GM12878 (cell line): Measurements from ENCODE around the gene SKAP1. TPM values are rescaled to one million over a fixed set of nuclear protein-coding genes. Genes with fewer than 3 reads are reported as not detected.
A peak's percentile ranks its signal among the peaks of the same experiment; 100 is the strongest.

Source experiments
- BCL11A ChIP-seq: IDR thresholded peaks from 2 replicates; pipeline ENCODE4 v1.6.1; 2011; ENCODE audit warnings: low read depth, low read length
- BMI1 ChIP-seq: fragments of 450-650 bp; IDR thresholded peaks from 2 replicates; pipeline ENCODE4 v1.6.1; 2016; ENCODE audit warnings: mild to moderate bottlenecking, moderate library complexity, borderline replicate concordance
- CBFB ChIP-seq: IDR thresholded peaks from 2 replicates; pipeline ENCODE4 v1.6.1; 2016; ENCODE audit warnings: antibody characterized with exemption, low read depth
- CBX5 ChIP-seq: sonication (generic); IDR thresholded peaks from 2 replicates; pipeline ENCODE4 v1.6.1; 2016; ENCODE audit warnings: low read depth, moderate library complexity, mild to moderate bottlenecking, inconsistent platforms
- E4F1 ChIP-seq: fragments of 450-650 bp; IDR thresholded peaks from 2 replicates; pipeline ENCODE4 v1.6.1; 2018; ENCODE audit warnings: borderline replicate concordance, mild to moderate bottlenecking; ENCODE audit not compliant: partially characterized antibody
- FOS ChIP-seq: IDR thresholded peaks from 3 replicates; pipeline ENCODE4 v1.6.1; 2011; ENCODE audit warnings: borderline replicate concordance; ENCODE audit not compliant: insufficient read length; ENCODE audit errors: extremely low read depth
- FOXM1 ChIP-seq: IDR thresholded peaks from 2 replicates; pipeline ENCODE4 v1.6.1; 2012; ENCODE audit warnings: low read depth, mild to moderate bottlenecking, inconsistent platforms, low read length, moderate library complexity
- HDAC2 ChIP-seq: fragments of 200-600 bp; sonication (generic); IDR thresholded peaks from 2 replicates; pipeline ENCODE4 v1.6.1; 2017
- KAT2A ChIP-seq: conservative IDR thresholded peaks from 2 replicates; pipeline ENCODE4 v1.6.1; 2011; ENCODE audit warnings: low read depth, low read length; ENCODE audit not compliant: control insufficient read depth
- NFYB ChIP-seq: IDR thresholded peaks from 2 replicates; pipeline ENCODE4 v1.6.1; 2011; ENCODE audit warnings: low read depth, mild to moderate bottlenecking, low read length, improper control_type of control experiment, moderate library complexity; ENCODE audit not compliant: insufficient read depth
- NR2F1 ChIP-seq: fragments of 450-650 bp; conservative IDR thresholded peaks from 2 replicates; pipeline ENCODE4 v1.6.1; 2017; ENCODE audit warnings: mild to moderate bottlenecking
- PML ChIP-seq: IDR thresholded peaks from 2 replicates; pipeline ENCODE4 v1.6.1; 2012; ENCODE audit warnings: low read length, inconsistent platforms
- POLR2AphosphoS2 ChIP-seq: IDR thresholded peaks from 2 replicates; pipeline ENCODE4 v1.6.1; 2011; ENCODE audit warnings: low read depth, mild to moderate bottlenecking, low read length, improper control_type of control experiment, moderate library complexity
- POLR2AphosphoS5 ChIP-seq: IDR thresholded peaks from 2 replicates; pipeline ENCODE4 v1.6.1; 2011; ENCODE audit warnings: mild to moderate bottlenecking, low read length, inconsistent platforms
- POU2F2 ChIP-seq: IDR thresholded peaks from 3 replicates; pipeline ENCODE4 v1.6.1; 2011; ENCODE audit warnings: low read depth, mild to moderate bottlenecking, low read length, borderline replicate concordance
- RCOR1 ChIP-seq: conservative IDR thresholded peaks from 2 replicates; pipeline ENCODE4 v1.6.1; 2012; ENCODE audit warnings: low read depth, low read length, improper control_type of control experiment
- SMAD5 ChIP-seq: IDR thresholded peaks from 2 replicates; pipeline ENCODE4 v1.6.1; 2016; ENCODE audit warnings: antibody characterized with exemption, low read depth
- SREBF1 ChIP-seq: IDR thresholded peaks from 2 replicates; pipeline ENCODE4 v1.6.1; 2012; ENCODE audit warnings: mild to moderate bottlenecking, low read length
- STAT1 ChIP-seq: fragments of 450-650 bp; conservative IDR thresholded peaks from 2 replicates; pipeline ENCODE4 v1.6.1; 2014; ENCODE audit warnings: antibody characterized with exemption, mild to moderate bottlenecking
- TCF12 ChIP-seq: IDR thresholded peaks from 2 replicates; pipeline ENCODE4 v1.6.1; 2011; ENCODE audit warnings: low read depth, mild to moderate bottlenecking, low read length
- TCF3 ChIP-seq: IDR thresholded peaks from 2 replicates; pipeline ENCODE4 v1.6.1; 2012; ENCODE audit warnings: low read depth, mild to moderate bottlenecking, low read length, borderline replicate concordance; ENCODE audit not compliant: insufficient read depth
- TCF7 ChIP-seq: IDR thresholded peaks from 2 replicates; pipeline ENCODE4 v1.6.1; 2014; ENCODE audit warnings: antibody characterized with exemption, borderline replicate concordance
- YBX1 ChIP-seq: fragments of 450-650 bp; IDR thresholded peaks from 2 replicates; pipeline ENCODE4 v1.6.1; 2016; ENCODE audit warnings: antibody characterized with exemption
- YY1 ChIP-seq: IDR thresholded peaks from 2 replicates; pipeline ENCODE4 v1.6.1; 2011; ENCODE audit warnings: low read depth, mild to moderate bottlenecking, low read length
- polyA plus RNA-seq, 11 experiments: library from polyadenylated mRNA; depleted of rRNA in 4 of 11; unstranded in 6 of 11; stranded (reverse) in 5 of 11; fragments of >200 nt; fragmentation: Nextera tagmentation in 4 of 11; fragmentation: Illumina TruSeq in 1 of 11; extraction: Ambion mirVana in 4 of 11; extraction: Trizol in 1 of 11; gene quantifications; 1 replicate in 1 of 11; 2 replicates in 10 of 11; pipeline versions ENCODE4 v1.2.1 to v1.2.3, GENCODE V29; 2011 to 2016; ENCODE audit warnings: inconsistent platforms in 2 of 11, missing spikeins in 2 of 11, low read depth in 1 of 11
- total RNA-seq, 4 experiments: library from RNA; depleted of rRNA in 3 of 4; stranded (reverse); fragments of >200 nt in 3 of 4; fragmentation: Illumina TruSeq in 1 of 4; extraction: Trizol in 1 of 4; gene quantifications; 2 replicates each; pipeline versions ENCODE4 v1.2.1 to v1.2.3, GENCODE V29; 2013 to 2021
- TF ChIP-seq, protein P1 (sequence below): fragments of 450-650 bp; IDR thresholded peaks from 2 replicates; pipeline ENCODE4 v1.6.1; 2018; ENCODE audit warnings: mild to moderate bottlenecking, low read depth, moderate library complexity; ENCODE audit not compliant: partially characterized antibody
- TF ChIP-seq, protein P2 (sequence below): IDR thresholded peaks from 2 replicates; pipeline ENCODE4 v1.6.1; 2011; ENCODE audit warnings: borderline replicate concordance, low read depth, mild to moderate bottlenecking, moderate library complexity, low read length; ENCODE audit not compliant: insufficient read depth, poor library complexity, severe bottlenecking

SKAP1 gene
- total and polyA plus RNA-seq, 10 of the 15 experiments (the other 5 are each of a cell fraction or from before 2014, with no cell fraction given) = 17.1 to 97.6 (median 35.9) TPM

DNA sequence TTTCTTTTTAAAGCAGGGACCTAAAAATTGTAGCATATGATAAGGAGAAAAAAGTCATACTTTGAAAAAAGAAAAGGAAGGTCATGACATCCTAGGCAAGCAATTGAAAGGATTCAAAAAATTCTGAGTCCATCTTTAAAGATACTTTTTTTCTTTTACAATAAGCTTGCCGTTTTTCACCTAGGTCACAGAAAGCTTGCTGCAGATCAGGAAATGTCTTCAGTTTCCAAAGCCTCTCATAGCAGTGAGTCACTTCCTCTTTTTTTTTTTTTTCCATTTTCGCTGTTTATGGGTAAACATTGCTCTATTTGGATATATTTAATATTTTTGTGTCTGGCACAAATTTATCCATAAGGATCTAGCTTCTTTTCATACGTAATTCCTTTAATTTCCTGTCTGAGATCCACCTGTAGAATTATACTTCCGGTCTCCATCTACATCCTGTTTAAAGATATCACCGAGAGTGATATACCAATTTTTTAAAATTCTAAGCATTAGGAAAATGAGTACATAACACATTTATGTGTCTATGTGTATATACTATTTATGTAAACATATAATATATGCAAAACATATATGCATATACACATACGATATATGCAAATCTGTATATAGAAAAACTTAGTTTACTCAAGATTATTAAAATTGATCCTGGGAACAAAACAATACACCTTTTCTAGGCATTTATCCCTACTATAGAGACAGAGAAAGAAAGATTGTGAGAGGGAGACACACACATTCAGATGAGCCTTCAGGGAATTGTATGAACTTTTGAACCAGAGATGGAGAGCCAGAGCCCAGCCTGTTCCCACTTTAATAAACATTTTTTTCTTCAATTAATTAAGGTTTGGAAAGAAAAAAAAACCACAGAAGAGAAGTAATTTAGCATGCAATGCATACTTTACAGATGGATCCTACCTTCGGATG lies 134.4 kb downstream of the SKAP1 start (continued):
- TF ChIP-seq CBX5 (no peak), BCL11A (peak; percentile 37; the same call in 1 of the 2 replicates), STAT1 (no peak), NR2F1 (no peak), BMI1 (no peak), PML (peak; percentile 65), NFYB (no peak), TCF12 (no peak), HDAC2 (no peak), FOS (no peak), TCF7 (no peak; the same call in 1 of the 2 replicates), CBFB (no peak), E4F1 (no peak), YY1 (no peak), POU2F2 (no peak), SMAD5 (no peak), POLR2AphosphoS2 (no peak), FOXM1 (0 out of 2 replicates have a peak, but pooled peaks have one; percentile 16), POLR2AphosphoS5 (no peak), KAT2A (no peak), YBX1 (no peak), SREBF1 (no peak), TCF3 (no peak), RCOR1 (no peak)
- TF ChIP-seq, protein P1, sequence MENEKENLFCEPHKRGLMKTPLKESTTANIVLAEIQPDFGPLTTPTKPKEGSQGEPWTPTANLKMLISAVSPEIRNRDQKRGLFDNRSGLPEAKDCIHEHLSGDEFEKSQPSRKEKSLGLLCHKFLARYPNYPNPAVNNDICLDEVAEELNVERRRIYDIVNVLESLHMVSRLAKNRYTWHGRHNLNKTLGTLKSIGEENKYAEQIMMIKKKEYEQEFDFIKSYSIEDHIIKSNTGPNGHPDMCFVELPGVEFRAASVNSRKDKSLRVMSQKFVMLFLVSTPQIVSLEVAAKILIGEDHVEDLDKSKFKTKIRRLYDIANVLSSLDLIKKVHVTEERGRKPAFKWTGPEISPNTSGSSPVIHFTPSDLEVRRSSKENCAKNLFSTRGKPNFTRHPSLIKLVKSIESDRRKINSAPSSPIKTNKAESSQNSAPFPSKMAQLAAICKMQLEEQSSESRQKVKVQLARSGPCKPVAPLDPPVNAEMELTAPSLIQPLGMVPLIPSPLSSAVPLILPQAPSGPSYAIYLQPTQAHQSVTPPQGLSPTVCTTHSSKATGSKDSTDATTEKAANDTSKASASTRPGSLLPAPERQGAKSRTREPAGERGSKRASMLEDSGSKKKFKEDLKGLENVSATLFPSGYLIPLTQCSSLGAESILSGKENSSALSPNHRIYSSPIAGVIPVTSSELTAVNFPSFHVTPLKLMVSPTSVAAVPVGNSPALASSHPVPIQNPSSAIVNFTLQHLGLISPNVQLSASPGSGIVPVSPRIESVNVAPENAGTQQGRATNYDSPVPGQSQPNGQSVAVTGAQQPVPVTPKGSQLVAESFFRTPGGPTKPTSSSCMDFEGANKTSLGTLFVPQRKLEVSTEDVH = peak; percentile 19
- TF ChIP-seq, protein P2, sequence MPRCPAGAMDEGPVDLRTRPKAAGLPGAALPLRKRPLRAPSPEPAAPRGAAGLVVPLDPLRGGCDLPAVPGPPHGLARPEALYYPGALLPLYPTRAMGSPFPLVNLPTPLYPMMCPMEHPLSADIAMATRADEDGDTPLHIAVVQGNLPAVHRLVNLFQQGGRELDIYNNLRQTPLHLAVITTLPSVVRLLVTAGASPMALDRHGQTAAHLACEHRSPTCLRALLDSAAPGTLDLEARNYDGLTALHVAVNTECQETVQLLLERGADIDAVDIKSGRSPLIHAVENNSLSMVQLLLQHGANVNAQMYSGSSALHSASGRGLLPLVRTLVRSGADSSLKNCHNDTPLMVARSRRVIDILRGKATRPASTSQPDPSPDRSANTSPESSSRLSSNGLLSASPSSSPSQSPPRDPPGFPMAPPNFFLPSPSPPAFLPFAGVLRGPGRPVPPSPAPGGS = no peak
